Fibroblast of skin of abdomen (primary cell): ENCODE results near the gene GANC.

Experiments used
- DNase-seq: peaks from one replicate; pipeline ENCODE4 v3.0.0-alpha.2; 2013

Gene GANC

GRCh38 chr15:42344763-42345162, 71.8 kb downstream of the GANC start:
- DNase-seq, result peak; percentile 66

- DNase-seq, result no peak
These were observed 72.5 kb downstream of the GANC start for GRCh38 chr15:42345504-42345903.

GRCh38 chr15:42348083-42348482, 75.1 kb downstream of the GANC start:
- DNase-seq, result peak; percentile 83

GRCh38 chr15:42349186-42349585, 76.2 kb downstream of the GANC start:
- peak; percentile 71 for DNase-seq

GRCh38 chr15:42352401-42352800, 79.4 kb downstream of the GANC start:
- DNase-seq, result no peak

GRCh38 chr15:42353061-42353460, 80.1 kb downstream of the GANC start:
- DNase-seq, result no peak

GRCh38 chr15:42354824-42355223, 81.8 kb downstream of the GANC start:
- no peak for DNase-seq

GRCh38 chr15:42355291-42355690, 82.3 kb downstream of the GANC start:
- no peak for DNase-seq

GRCh38 chr15:42356851-42357250, 83.8 kb downstream of the GANC start:
- no peak for DNase-seq

GRCh38 chr15:42358141-42358540, 85.1 kb downstream of the GANC start:
- no peak for DNase-seq

- no peak for DNase-seq
These were observed 86.2 kb downstream of the GANC start, which contains the start of gene CAPN3 for GRCh38 chr15:42359249-42359648. Gene CAPN3 (plus strand): TSS chr15:42359501. CDS start chr15:42359806, 305 bp downstream.

- no peak for DNase-seq
These were observed 87.0 kb downstream of the GANC start for GRCh38 chr15:42359985-42360384.

GRCh38 chr15:42360535-42361112, 87.6 kb downstream of the GANC start:
- DNase-seq, result no peak

- DNase-seq, result no peak
These were observed 90.5 kb downstream of the GANC start for GRCh38 chr15:42363487-42363886.

- DNase-seq, result no peak
These were observed 90.9 kb downstream of the GANC start for GRCh38 chr15:42363942-42364341.

GRCh38 chr15:42364529-42364928, 91.5 kb downstream of the GANC start:
- DNase-seq, result no peak

- no peak for DNase-seq
These were observed 93.0 kb downstream of the GANC start for GRCh38 chr15:42365921-42366550.

- DNase-seq, result no peak
These were observed 94.0 kb downstream of the GANC start for GRCh38 chr15:42367041-42367440.

- DNase-seq, result peak; percentile 8
These were observed 95.1 kb downstream of the GANC start for GRCh38 chr15:42368096-42368495.

- peak; percentile 23 for DNase-seq
These were observed 98.1 kb downstream of the GANC start for GRCh38 chr15:42371096-42371495.

- DNase-seq, result no peak
These were observed 100.3 kb downstream of the GANC start for GRCh38 chr15:42373274-42373673.

- DNase-seq, result no peak
These were observed 100.9 kb downstream of the GANC start for GRCh38 chr15:42373936-42374335.

GRCh38 chr15:42374810-42375209, 101.8 kb downstream of the GANC start:
- no peak for DNase-seq

- DNase-seq, result no peak
These were observed 102.3 kb downstream of the GANC start for GRCh38 chr15:42375252-42375651.

GRCh38 chr15:42375941-42376340, 102.9 kb downstream of the GANC start:
- no peak for DNase-seq
